Keratinocyte (primary cell): ENCODE results near the gene CACNA1C.

ENCODE experiments used
- CTCF ChIP-seq, 3 experiments: IDR thresholded peaks in 1 of 3; conservative IDR thresholded peaks in 1 of 3; optimal IDR thresholded peaks in 1 of 3; 2 replicates in 2 of 3; 3 replicates in 1 of 3; pipeline versions ENCODE3 to v1.5.1; 2011; ENCODE audit warnings: low read length in 3 of 3, mild to moderate bottlenecking in 3 of 3, moderate library complexity in 2 of 3, control low read depth in 1 of 3, inconsistent platforms in 1 of 3; ENCODE audit not compliant: insufficient read depth in 2 of 3; ENCODE audit errors: extremely low read depth in 1 of 3
- EZH2 ChIP-seq: IDR thresholded peaks from one replicate; pipeline ENCODE4 v1.6.1; 2012; ENCODE audit warnings: inconsistent platforms, mild to moderate bottlenecking, low read length, moderate library complexity

DNA sequence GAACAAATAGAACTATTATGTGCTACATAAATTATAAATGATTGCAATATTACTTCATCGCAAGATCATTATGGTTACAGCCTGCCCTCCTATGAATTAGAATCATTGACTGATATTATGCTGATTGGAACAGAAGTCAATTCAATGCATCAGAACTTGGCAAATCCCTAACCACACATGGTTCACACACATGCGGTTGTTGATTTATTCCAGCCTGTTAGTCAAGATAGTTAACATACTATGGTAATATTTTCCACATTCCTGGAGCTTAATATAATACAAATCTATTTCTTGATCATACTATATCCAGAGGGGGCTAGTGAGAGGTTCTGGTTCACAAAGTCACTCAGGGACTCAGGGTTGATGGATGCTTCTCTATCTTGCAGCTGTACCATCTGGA lies 9.7 kb upstream of the CACNA1C start:
- TF ChIP-seq CTCF (optimal IDR thresholded peaks at IDR 0.05 in 1 of 3, IDR thresholded peaks at IDR 0.05 in 1 of 3, conservative IDR thresholded peaks at IDR 0.05 in 1 of 3; ENCODE audit: extremely low read depth in 1 of 3, insufficient read depth in 2 of 3, low read length in 3 of 3) (no peak), EZH2 (no peak)
